Measurements from ENCODE around the gene PDXP.

PDXP gene

DNA sequence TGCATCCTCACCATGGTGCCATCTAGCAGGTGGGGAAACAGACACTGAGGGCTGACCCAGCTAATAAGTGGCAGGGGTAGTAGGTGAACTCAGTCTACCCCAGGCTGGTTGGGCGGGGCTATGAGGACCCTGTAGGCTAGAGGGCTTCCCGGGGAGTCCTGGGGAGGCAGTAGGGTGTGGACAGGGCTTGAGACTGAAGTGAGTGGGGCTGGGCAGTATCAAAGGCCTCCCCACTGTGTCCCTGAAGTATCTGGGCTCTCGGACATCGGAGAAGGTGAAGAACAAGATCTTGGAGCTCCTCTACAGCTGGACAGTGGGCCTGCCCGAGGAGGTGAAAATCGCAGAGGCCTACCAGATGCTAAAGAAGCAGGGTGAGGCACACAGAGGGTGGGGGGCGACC is 38.5 kb upstream of the PDXP start:
- no peak overlapping the region for H3K4me3 ChIP-seq (ENCODE audit: low read length in 2 of 2)
- H3K36me3 ChIP-seq (ENCODE audit: control insufficient read depth in 2 of 2, insufficient read depth in 2 of 2, low read length in 2 of 2), result peaks cover 34 to 36% of the 10 kb centered on the region in 2 donors
- no peaks in the 10 kb centered on the region for H3K27me3 ChIP-seq (ENCODE audit: control insufficient read depth in 1 of 2, insufficient read depth in 2 of 2, low read length in 2 of 2)
- peaks cover 12% of the 10 kb centered on the region for H3K4me1 ChIP-seq (ENCODE audit: control insufficient read depth, insufficient read depth, low read length)
- no peaks in the 10 kb centered on the region for H3K9me3 ChIP-seq (ENCODE audit: control insufficient read depth in 2 of 2, low read length in 2 of 2)
- H3K27ac ChIP-seq (ENCODE audit: low read length), result no peak overlapping the region
- no peak overlapping the region for H3K9ac ChIP-seq (ENCODE audit: low read length in 2 of 2)

DNA sequence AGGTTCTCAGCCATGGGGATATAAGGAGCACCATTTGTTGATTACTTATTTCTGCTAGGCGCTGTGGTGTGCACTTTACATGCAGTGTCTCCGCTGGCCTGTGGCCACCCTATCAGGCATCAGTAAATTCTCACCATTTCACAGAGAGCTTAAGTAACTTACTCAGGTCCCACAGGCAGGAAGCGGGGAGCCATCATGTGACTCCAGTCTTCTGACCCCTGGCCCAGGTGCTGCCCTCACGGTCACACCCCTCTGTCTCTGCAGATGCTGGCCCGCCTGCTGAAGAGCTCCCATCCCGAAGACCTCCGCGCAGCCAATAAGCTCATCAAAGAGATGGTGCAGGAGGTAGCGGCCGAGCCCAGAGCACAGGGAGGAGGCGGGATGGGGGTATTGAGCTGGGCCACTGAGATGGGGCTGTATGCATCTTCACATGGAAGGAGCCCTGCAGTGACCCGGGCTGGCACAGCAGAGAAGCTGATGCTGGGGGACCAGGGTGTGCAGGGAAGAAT is 37.1 kb upstream of the PDXP start:
- Histone ChIP-seq H3K27ac (ENCODE audit: low read length) (no peak overlapping the region), H3K27me3 (ENCODE audit: control insufficient read depth in 1 of 2, insufficient read depth in 2 of 2, low read length in 2 of 2) (no peaks in the 10 kb centered on the region), H3K4me1 (ENCODE audit: control insufficient read depth, insufficient read depth, low read length) (peaks cover 26% of the 10 kb centered on the region), H3K4me3 (ENCODE audit: low read length in 2 of 2) (no peak overlapping the region), H3K9me3 (ENCODE audit: control insufficient read depth in 2 of 2, low read length in 2 of 2) (no peaks in the 10 kb centered on the region), H3K36me3 (ENCODE audit: control insufficient read depth in 2 of 2, insufficient read depth in 2 of 2, low read length in 2 of 2) (peaks cover 31% of the 10 kb centered on the region in 2 donors), H3K9ac (ENCODE audit: low read length in 2 of 2) (no peak overlapping the region)

DNA sequence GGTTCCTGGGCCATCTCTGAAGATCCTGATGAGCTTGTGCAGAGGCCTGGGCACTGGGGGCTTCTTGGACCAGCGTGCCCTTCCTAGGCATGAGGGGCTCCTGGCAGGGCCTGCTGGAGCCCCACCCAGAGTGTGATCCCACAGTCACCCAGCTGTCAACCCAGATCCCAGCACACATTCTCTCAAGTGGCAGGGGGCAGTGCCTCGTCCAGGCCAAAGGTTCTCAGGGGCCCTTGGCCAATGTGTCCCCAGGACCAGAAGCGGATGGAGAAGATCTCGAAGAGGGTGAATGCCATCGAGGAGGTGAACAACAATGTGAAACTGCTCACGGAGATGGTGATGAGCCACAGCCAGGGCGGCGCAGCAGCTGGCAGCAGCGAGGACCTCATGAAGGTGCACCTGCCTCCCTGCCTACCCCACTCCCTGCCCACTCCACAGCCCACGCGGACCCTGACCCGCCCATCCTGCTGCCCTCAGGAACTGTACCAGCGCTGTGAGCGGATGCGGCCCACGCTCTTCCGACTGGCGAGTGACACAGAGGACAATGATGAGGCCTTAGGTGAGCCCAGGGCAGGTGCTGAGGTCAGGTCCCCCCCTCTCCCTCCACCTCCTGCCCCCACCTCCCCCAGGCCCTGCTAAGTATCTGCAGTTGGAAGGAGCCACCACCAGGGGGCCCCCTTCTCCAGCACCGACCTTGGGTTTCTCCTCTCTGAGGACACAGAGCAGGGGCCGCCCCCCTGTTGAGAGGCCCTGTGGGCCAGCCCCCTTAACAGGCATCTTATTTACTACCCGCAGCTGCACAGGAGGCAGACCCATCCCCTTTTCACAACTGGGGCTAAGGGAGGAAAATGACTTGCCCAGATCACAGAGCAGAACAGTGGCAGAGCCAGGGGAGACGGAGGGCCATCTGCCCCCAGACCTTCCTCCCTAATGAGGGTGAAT is 35.2 kb upstream of the PDXP start:
- H3K27me3 ChIP-seq (ENCODE audit: control insufficient read depth in 1 of 2, insufficient read depth in 2 of 2, low read length in 2 of 2), result no peaks in the 10 kb centered on the region
- no peaks in the 10 kb centered on the region for H3K9me3 ChIP-seq (ENCODE audit: control insufficient read depth in 2 of 2, low read length in 2 of 2)
- peak overlapping the region; percentile 60 for H3K27ac ChIP-seq (ENCODE audit: low read length)
- peak overlapping the region; percentile 23 to 51 for H3K9ac ChIP-seq (ENCODE audit: low read length in 2 of 2)
- no peak overlapping the region for H3K4me3 ChIP-seq (ENCODE audit: low read length in 2 of 2)
- peaks cover 45% of the 10 kb centered on the region for H3K4me1 ChIP-seq (ENCODE audit: control insufficient read depth, insufficient read depth, low read length)
- H3K36me3 ChIP-seq (ENCODE audit: control insufficient read depth in 2 of 2, insufficient read depth in 2 of 2, low read length in 2 of 2), result peaks cover 17 to 19% of the 10 kb centered on the region in 2 donors

DNA sequence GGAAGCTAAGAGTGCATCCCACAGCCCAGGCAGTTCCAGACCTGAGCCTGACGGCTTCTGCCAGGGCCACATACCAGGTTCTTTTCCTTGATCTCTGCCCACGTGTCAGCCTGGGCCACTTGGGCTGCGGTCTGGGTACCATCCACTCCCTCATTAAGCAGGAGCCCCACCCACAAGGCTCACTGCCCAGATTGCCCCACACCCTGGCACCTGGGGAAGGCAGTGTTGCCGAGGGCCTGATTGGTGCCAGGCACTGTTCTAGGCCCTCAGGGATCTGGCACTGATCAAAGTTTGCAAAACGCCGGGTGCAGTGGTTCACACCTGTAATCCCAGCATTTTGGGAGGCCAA is 34.5 kb upstream of the PDXP start:
- Histone ChIP-seq H3K36me3 (ENCODE audit: control insufficient read depth in 2 of 2, insufficient read depth in 2 of 2, low read length in 2 of 2) (peaks cover 12 to 15% of the 10 kb centered on the region in 2 donors), H3K4me1 (ENCODE audit: control insufficient read depth, insufficient read depth, low read length) (peaks cover 47% of the 10 kb centered on the region), H3K9me3 (ENCODE audit: control insufficient read depth in 2 of 2, low read length in 2 of 2) (no peaks in the 10 kb centered on the region), H3K4me3 (ENCODE audit: low read length in 2 of 2) (no peak overlapping the region), H3K27me3 (ENCODE audit: control insufficient read depth in 1 of 2, insufficient read depth in 2 of 2, low read length in 2 of 2) (no peaks in the 10 kb centered on the region), H3K27ac (ENCODE audit: low read length) (peak overlapping the region; percentile 60), H3K9ac (ENCODE audit: low read length in 2 of 2) (peak overlapping the region; percentile 23 to 51)

DNA sequence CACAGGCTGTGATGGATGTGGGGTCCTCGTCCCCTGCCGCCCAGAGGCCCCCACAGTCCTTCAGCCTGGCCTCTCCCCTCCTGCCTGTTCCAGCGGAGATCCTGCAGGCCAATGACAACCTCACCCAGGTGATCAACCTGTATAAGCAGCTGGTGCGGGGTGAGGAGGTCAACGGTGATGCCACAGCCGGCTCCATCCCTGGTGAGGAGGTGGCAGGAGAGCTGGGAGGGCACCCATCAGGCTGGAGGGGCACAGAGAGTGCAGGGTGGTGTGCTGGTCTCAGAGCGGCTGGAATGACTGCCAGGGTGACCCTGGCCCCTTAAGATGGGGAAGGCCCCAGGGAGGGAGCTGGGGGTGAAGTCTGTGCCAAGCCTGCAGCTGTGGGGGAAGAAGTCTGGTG is 33.6 kb upstream of the PDXP start:
- Histone ChIP-seq H3K9me3 (ENCODE audit: control insufficient read depth in 2 of 2, low read length in 2 of 2) (no peaks in the 10 kb centered on the region), H3K27ac (ENCODE audit: low read length) (peak overlapping the region; percentile 92), H3K4me3 (ENCODE audit: low read length in 2 of 2) (no peak overlapping the region), H3K36me3 (ENCODE audit: control insufficient read depth in 2 of 2, insufficient read depth in 2 of 2, low read length in 2 of 2) (peaks cover 16 to 17% of the 10 kb centered on the region in 2 donors), H3K27me3 (ENCODE audit: control insufficient read depth in 1 of 2, insufficient read depth in 2 of 2, low read length in 2 of 2) (no peaks in the 10 kb centered on the region), H3K9ac (ENCODE audit: low read length in 2 of 2) (peak overlapping the region; percentile 11 to 47), H3K4me1 (ENCODE audit: control insufficient read depth, insufficient read depth, low read length) (peaks cover 47% of the 10 kb centered on the region)

DNA sequence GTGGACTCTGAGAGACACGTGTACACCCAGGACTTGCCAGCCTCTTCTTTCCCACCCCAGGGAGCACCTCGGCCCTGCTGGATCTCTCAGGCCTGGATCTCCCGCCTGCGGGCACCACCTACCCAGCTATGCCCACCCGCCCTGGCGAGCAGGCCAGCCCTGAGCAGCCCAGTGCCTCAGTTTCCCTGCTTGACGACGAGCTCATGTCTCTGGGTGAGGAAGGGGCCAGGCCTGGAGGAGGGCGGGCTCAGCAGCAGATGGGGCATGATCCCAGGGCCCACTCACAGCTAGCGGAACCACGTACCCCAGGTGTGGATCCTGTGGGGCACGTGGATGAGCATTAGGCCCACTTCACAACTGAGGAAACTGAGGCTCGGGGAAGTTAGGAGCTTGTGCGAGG is 32.8 kb upstream of the PDXP start:
- no peaks in the 10 kb centered on the region for H3K9me3 ChIP-seq (ENCODE audit: control insufficient read depth in 2 of 2, low read length in 2 of 2)
- H3K4me3 ChIP-seq (ENCODE audit: low read length in 2 of 2), result no peak overlapping the region
- H3K36me3 ChIP-seq (ENCODE audit: control insufficient read depth in 2 of 2, insufficient read depth in 2 of 2, low read length in 2 of 2), result peaks cover 12 to 14% of the 10 kb centered on the region in 2 donors
- no peaks in the 10 kb centered on the region for H3K27me3 ChIP-seq (ENCODE audit: control insufficient read depth in 1 of 2, insufficient read depth in 2 of 2, low read length in 2 of 2)
- peak overlapping the region; percentile 36 to 71 for H3K9ac ChIP-seq (ENCODE audit: low read length in 2 of 2)
- H3K4me1 ChIP-seq (ENCODE audit: control insufficient read depth, insufficient read depth, low read length), result peaks cover 47% of the 10 kb centered on the region
- H3K27ac ChIP-seq (ENCODE audit: low read length), result peak overlapping the region; percentile 92

DNA sequence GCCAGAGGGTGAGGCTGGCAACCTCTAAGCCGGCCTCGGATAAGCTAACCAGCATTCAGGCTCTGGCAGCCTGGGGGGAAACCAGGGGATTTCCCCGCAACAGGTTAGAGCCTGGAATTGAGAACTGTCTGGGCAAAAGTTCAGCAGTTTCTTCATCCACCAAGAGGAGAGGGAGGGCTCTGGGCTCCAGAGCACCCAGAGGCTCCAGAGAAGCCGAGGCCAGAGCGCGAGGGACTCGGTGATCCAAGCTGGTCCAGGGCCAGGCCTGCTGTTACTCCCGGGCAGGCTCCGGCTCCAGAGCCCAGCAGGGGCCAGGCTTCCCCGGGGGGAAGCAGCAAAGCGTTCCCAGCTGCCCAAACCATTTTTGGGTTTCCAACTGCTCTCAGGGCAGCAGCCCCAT is 32.4 kb upstream of the PDXP start:
- H3K9ac ChIP-seq (ENCODE audit: low read length in 2 of 2), result peak overlapping the region; percentile 36 to 71
- H3K27ac ChIP-seq (ENCODE audit: low read length), result peak overlapping the region; percentile 92
- H3K27me3 ChIP-seq (ENCODE audit: control insufficient read depth in 1 of 2, insufficient read depth in 2 of 2, low read length in 2 of 2), result no peaks in the 10 kb centered on the region
- peaks cover 47% of the 10 kb centered on the region for H3K4me1 ChIP-seq (ENCODE audit: control insufficient read depth, insufficient read depth, low read length)
- H3K9me3 ChIP-seq (ENCODE audit: control insufficient read depth in 2 of 2, low read length in 2 of 2), result no peaks in the 10 kb centered on the region
- peaks cover 16% of the 10 kb centered on the region in 2 donors for H3K36me3 ChIP-seq (ENCODE audit: control insufficient read depth in 2 of 2, insufficient read depth in 2 of 2, low read length in 2 of 2)
- peak overlapping the region in 1 of 2 donors; percentile 40 for H3K4me3 ChIP-seq (ENCODE audit: low read length in 2 of 2)

DNA sequence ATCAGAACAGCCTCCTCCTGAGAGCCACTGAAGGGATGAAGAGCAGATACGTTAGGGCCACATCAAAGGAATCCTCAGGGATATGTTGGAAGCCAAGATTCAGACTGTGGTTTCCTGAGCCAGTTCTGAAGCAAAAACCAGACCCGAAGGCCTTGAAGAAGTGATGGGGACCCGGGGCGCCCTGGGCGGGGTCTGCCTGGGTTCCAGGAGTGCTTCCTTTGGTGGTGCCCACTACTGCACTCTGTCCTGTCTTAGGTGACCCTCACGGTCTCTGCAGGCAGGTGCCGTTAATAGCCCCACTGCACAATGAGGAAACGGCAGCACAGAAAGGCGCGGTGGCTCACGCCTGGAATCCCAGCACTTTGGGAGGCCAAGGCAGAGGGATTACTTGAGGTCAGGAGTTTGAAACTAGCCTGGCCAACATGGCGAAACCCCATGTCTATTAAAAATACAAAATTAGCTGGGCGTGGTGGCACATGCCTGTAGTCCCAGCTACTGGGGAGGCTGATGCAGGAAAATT is 31.9 kb upstream of the PDXP start:
- Histone ChIP-seq H3K9me3 (ENCODE audit: control insufficient read depth in 2 of 2, low read length in 2 of 2) (no peaks in the 10 kb centered on the region), H3K9ac (ENCODE audit: low read length in 2 of 2) (peak overlapping the region; percentile 36 to 71), H3K27ac (ENCODE audit: low read length) (peak overlapping the region; percentile 92), H3K4me1 (ENCODE audit: control insufficient read depth, insufficient read depth, low read length) (peaks cover 47% of the 10 kb centered on the region), H3K4me3 (ENCODE audit: low read length in 2 of 2) (peak overlapping the region in 1 of 2 donors; percentile 40), H3K27me3 (ENCODE audit: control insufficient read depth in 1 of 2, insufficient read depth in 2 of 2, low read length in 2 of 2) (no peaks in the 10 kb centered on the region), H3K36me3 (ENCODE audit: control insufficient read depth in 2 of 2, insufficient read depth in 2 of 2, low read length in 2 of 2) (peaks cover 16 to 21% of the 10 kb centered on the region in 2 donors)

DNA sequence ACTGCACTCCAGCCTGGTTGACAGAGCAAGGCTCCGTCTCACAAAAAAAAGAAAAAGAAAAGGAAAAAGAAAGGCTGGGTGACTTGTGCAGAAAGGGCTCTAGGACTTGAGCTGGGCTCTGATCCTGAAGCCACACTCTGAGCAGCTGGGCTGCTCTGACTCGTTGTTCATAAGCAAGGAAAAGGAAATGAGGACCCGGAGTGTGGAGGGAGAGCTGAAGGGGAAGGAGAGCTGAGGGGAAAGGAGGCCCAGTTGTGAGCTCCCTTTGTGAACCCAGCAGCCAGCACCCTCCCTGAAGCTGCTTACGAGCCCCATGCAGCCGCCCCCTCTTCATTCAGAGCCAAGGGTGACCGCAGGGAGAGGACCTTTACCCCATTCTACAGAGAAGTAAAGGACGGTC is 31.4 kb upstream of the PDXP start:
- Histone ChIP-seq H3K27ac (ENCODE audit: low read length) (peak overlapping the region; percentile 92), H3K4me1 (ENCODE audit: control insufficient read depth, insufficient read depth, low read length) (peaks cover 47% of the 10 kb centered on the region)

DNA sequence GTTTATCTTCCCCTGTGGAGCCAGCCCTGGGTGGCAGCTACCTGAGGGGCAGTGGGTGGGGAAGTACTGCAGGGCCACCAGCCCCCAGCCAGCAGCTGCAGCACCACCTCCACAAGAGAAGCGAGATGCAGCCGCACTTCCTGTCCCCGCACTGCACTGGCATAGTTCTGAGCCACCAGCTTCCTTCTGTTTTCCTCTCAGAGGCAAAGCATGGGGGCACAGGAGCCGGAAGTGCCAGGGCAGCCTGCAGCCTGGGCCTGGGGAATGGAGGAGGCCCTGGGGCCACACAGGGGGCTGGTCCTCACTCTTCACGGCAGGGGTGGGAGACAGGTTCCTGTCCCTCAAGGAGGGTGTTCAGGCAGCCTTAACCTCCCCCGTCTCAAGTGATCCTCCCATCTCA is 31.0 kb upstream of the PDXP start:
- H3K4me1 ChIP-seq (ENCODE audit: control insufficient read depth, insufficient read depth, low read length), result peaks cover 49% of the 10 kb centered on the region
- peak overlapping the region in 1 of 2 donors; percentile 13 for H3K9ac ChIP-seq (ENCODE audit: low read length in 2 of 2)
- H3K4me3 ChIP-seq (ENCODE audit: low read length in 2 of 2), result no peak overlapping the region
- H3K9me3 ChIP-seq (ENCODE audit: control insufficient read depth in 2 of 2, low read length in 2 of 2), result no peaks in the 10 kb centered on the region
- H3K27me3 ChIP-seq (ENCODE audit: control insufficient read depth in 1 of 2, insufficient read depth in 2 of 2, low read length in 2 of 2), result no peaks in the 10 kb centered on the region
- H3K27ac ChIP-seq (ENCODE audit: low read length), result peak overlapping the region; percentile 92
- peaks cover 21 to 22% of the 10 kb centered on the region in 2 donors for H3K36me3 ChIP-seq (ENCODE audit: control insufficient read depth in 2 of 2, insufficient read depth in 2 of 2, low read length in 2 of 2)

More for the DNA sequence above, 31.4 kb upstream of the PDXP start:
- no peaks in the 10 kb centered on the region for H3K9me3 ChIP-seq (ENCODE audit: control insufficient read depth in 2 of 2, low read length in 2 of 2)
- no peak overlapping the region for H3K4me3 ChIP-seq (ENCODE audit: low read length in 2 of 2)
- H3K9ac ChIP-seq (ENCODE audit: low read length in 2 of 2), result peak overlapping the region in 1 of 2 donors; percentile 13
- peaks cover 19 to 22% of the 10 kb centered on the region in 2 donors for H3K36me3 ChIP-seq (ENCODE audit: control insufficient read depth in 2 of 2, insufficient read depth in 2 of 2, low read length in 2 of 2)
- H3K27me3 ChIP-seq (ENCODE audit: control insufficient read depth in 1 of 2, insufficient read depth in 2 of 2, low read length in 2 of 2), result no peaks in the 10 kb centered on the region
